ENCODE results near the gene RPP25L.

DNA sequence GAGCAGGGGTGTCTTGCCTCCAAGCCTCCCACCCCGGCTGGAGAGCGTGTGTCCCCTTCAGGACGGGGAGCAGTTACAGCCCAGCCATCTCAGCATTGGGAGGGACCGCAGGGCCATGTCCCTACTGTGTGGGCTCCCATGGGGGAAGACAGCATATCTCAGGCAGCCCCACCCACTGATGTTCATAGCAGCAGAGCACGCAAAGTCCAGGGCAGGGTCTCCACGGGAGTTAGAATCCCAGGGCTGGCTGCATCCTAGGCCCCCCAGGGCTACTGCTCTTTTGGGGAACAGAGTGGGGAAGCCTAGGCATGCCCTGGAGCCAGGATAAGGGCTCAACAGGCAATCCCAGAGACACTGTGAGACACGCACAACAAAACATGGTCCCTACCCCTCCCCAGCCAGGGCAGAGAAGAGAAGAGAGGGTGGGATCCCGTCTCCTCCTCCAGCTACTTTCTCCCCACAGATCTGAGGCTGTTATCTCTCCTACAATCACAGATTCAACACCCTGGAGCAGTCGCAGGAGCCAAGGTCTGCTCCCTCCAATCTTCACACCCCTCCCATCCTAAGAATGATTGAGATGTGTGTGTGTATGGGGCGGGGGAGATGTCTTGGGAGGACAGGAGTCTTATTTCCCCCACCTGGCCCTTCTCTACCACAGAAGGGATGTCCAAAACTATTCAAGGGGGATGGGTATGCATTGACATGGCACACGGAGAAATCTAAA, 25.8 kb downstream of the RPP25L start:
- TF ChIP-seq ZZZ3 (IDR thresholded peaks at IDR 0.05; ENCODE audit: control insufficient read depth, insufficient read length, low read depth): no peak
- no peak for TF ChIP-seq STAT1 (conservative IDR thresholded peaks at IDR 0.05)
- TF ChIP-seq, protein P1, sequence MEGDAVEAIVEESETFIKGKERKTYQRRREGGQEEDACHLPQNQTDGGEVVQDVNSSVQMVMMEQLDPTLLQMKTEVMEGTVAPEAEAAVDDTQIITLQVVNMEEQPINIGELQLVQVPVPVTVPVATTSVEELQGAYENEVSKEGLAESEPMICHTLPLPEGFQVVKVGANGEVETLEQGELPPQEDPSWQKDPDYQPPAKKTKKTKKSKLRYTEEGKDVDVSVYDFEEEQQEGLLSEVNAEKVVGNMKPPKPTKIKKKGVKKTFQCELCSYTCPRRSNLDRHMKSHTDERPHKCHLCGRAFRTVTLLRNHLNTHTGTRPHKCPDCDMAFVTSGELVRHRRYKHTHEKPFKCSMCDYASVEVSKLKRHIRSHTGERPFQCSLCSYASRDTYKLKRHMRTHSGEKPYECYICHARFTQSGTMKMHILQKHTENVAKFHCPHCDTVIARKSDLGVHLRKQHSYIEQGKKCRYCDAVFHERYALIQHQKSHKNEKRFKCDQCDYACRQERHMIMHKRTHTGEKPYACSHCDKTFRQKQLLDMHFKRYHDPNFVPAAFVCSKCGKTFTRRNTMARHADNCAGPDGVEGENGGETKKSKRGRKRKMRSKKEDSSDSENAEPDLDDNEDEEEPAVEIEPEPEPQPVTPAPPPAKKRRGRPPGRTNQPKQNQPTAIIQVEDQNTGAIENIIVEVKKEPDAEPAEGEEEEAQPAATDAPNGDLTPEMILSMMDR (IDR thresholded peaks at IDR 0.05 in 2 of 3, conservative IDR thresholded peaks at IDR 0.05 in 1 of 3; ENCODE audit: control insufficient read depth in 2 of 3, extremely low read depth in 1 of 3, insufficient read depth in 1 of 3, low read depth in 3 of 3, low read length in 3 of 3): no peak
- no peak for TF ChIP-seq IRF4 (IDR thresholded peaks at IDR 0.05; ENCODE audit: low read depth, low read length)
- no peak for TF ChIP-seq RAD21 (IDR thresholded peaks at IDR 0.05; ENCODE audit: insufficient read depth, low read depth, low read length)
- no peak for TF ChIP-seq POLR2AphosphoS5 (IDR thresholded peaks at IDR 0.05; ENCODE audit: low read length)
- TF ChIP-seq, protein P2, sequence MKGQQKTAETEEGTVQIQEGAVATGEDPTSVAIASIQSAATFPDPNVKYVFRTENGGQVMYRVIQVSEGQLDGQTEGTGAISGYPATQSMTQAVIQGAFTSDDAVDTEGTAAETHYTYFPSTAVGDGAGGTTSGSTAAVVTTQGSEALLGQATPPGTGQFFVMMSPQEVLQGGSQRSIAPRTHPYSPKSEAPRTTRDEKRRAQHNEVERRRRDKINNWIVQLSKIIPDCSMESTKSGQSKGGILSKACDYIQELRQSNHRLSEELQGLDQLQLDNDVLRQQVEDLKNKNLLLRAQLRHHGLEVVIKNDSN (IDR thresholded peaks at IDR 0.05; ENCODE audit: borderline replicate concordance, extremely low read length, insufficient read depth, low read depth, low read length): no peak
- no peak for TF ChIP-seq TARDBP (IDR thresholded peaks at IDR 0.05; ENCODE audit: borderline replicate concordance)
- TF ChIP-seq NFYB (IDR thresholded peaks at IDR 0.05; ENCODE audit: insufficient read depth, low read depth, low read length): no peak
- no peak for TF ChIP-seq BHLHE40 (IDR thresholded peaks at IDR 0.05; ENCODE audit: borderline replicate concordance in 1 of 2, low read depth in 2 of 2, low read length in 1 of 2)

All from GM12878 (cell line).